Psoas muscle (tissue), 8 donors: ENCODE data around the gene RAD51B. TPM values are rescaled to one million over a fixed set of nuclear protein-coding genes. Genes with fewer than 3 reads are reported as not detected.

Experiments
- ATAC-seq, 4 donors: fragments of 200-7000 bp; cut with Tn5 transposase; one replicate each; pipeline ENCODE4 v1.9.1; 2020; ENCODE audit warnings: moderate library complexity in 3 of 4, mild to moderate bottlenecking in 2 of 4
- DNase-seq, 2 donors: peaks; one replicate each; pipeline ENCODE4 v3.0.0-alpha.2; 2020
- H3K27ac ChIP-seq: fragments of 200-600 bp; one replicate; pipeline ENCODE4 v1.8.0; 2022
- H3K27me3 ChIP-seq, 3 donors: fragments of 200-600 bp in 1 of 3; one replicate each; pipeline versions ENCODE4 v1.6.1 to v1.8.0; 2013 to 2022; ENCODE audit warnings: low read length in 2 of 3, mild to moderate bottlenecking in 2 of 3, moderate library complexity in 1 of 3; ENCODE audit not compliant: insufficient read depth in 3 of 3
- H3K36me3 ChIP-seq, 2 donors: fragments of 200-600 bp in 1 of 2; one replicate each; pipeline versions ENCODE4 v1.6.1 to v1.8.0; 2013 to 2022; ENCODE audit warnings: low read depth in 1 of 2, mild to moderate bottlenecking in 1 of 2, moderate library complexity in 1 of 2; ENCODE audit not compliant: insufficient read depth in 1 of 2
- H3K4me1 ChIP-seq: fragments of 200-600 bp; one replicate; pipeline ENCODE4 v1.8.0; 2022
- H3K4me3 ChIP-seq: fragments of 200-600 bp; one replicate; pipeline ENCODE4 v1.8.0; 2022; ENCODE audit warnings: mild to moderate bottlenecking
- H3K9me3 ChIP-seq: fragments of 200-600 bp; one replicate; pipeline ENCODE4 v1.8.0; 2022
- CTCF ChIP-seq: fragments of 200-600 bp; IDR thresholded peaks from one replicate; pipeline ENCODE4 v1.8.0; 2022; ENCODE audit warnings: antibody characterized with exemption
- WGBS, 3 donors: extraction: QIAGEN DNeasy Blood & Tissue Kit; methylation state at CpG; one replicate each; pipeline versions ENCODE4 v1.1.6 to v1.1.7; 2013; 5-methylcytosine and 5-hydroxymethylcytosine counted together
- intact Hi-C, 2 donors: fragments of 100-400 bp; cut with DNase I; formaldehyde crosslinking; loops; one replicate each; pipeline versions ENCODE4 v1.11.0 to v1.14.2; 2022
- polyA plus RNA-seq, 3 donors: library from polyadenylated mRNA; stranded (reverse); fragments of 200-250 nt; gene quantifications; one replicate each; pipeline ENCODE4 v1.2.3, GENCODE V29; 2013
- total RNA-seq, 4 donors: library from RNA; stranded (reverse); fragmentation: NEBNext Ultra II Directional in 2 of 4; extraction: Animal tissue kit (Norgen Biotek cat#: 25700) in 2 of 4; gene quantifications; one replicate each; pipeline versions ENCODE4 v1.2.1 to v1.2.4, GENCODE V29; 2021 to 2023
- donor health status: healthy with polysubstance abuse.
- donor health status: DM: no; HTN: no; CAD: no; lungs with moderate emphysema.
- donor health status: Bipolar disorder and iron deficiency.
- donor health status: healthy.
- donor health status: DM: yes; HTN: yes; CAD: no.
- donor health status: DM: no; HTN: no; CAD: no.
- donor health status: DM: no; HTN: no; CAD: no.
- donor health status: DM: yes; HTN: yes; CAD: no.

Gene RAD51B
- total and polyA plus RNA-seq, 7 donors, result 0.60 to 7.2 (median 2.2) TPM

- Histone ChIP-seq H3K36me3 (no peaks in the 10 kb centered on the region), H3K4me3 (no peak overlapping the region), H3K27me3 (no peaks in the 10 kb centered on the region), H3K27ac (no peak overlapping the region), H3K4me1 (no peaks in the 10 kb centered on the region), H3K9me3 (no peaks in the 10 kb centered on the region)
- TF ChIP-seq CTCF, result no peak
- WGBS, 3 donors, result 71 to 83% (median 71%) methylated on average over 7 of the region's 7 CpGs
- DNase-seq, result no peak
- intact Hi-C loops, result no loop called here
- ATAC-seq, result no peak
These were observed 666.6 kb downstream of the RAD51B start for GRCh38 chr14:68486033-68486732.

GRCh38 chr14:68486809-68487208, 667.2 kb downstream of the RAD51B start:
- H3K27ac ChIP-seq, result no peak overlapping the region
- no peak for TF ChIP-seq CTCF
- ATAC-seq (no peak), DNase-seq (no peak)
- H3K27me3 ChIP-seq, result no peaks in the 10 kb centered on the region
- no peaks in the 10 kb centered on the region for H3K36me3 ChIP-seq
- intact Hi-C loops, result no loop called here
- 89 to 97% (median 96%) methylated on average over 6 of the region's 6 CpGs for WGBS, 3 donors
- H3K4me3 ChIP-seq, result no peak overlapping the region
- H3K4me1 ChIP-seq, result no peaks in the 10 kb centered on the region
- no peaks in the 10 kb centered on the region for H3K9me3 ChIP-seq

- H3K4me3 ChIP-seq, result no peak overlapping the region
- no peaks in the 10 kb centered on the region for H3K4me1 ChIP-seq
- WGBS, 3 donors, result 90 to 92% (median 91%) methylated on average over 3 of the region's 3 CpGs
- no peaks in the 10 kb centered on the region for H3K36me3 ChIP-seq
- H3K27me3 ChIP-seq, result no peaks in the 10 kb centered on the region
- no peak overlapping the region for H3K27ac ChIP-seq
- ATAC-seq (no peak), DNase-seq (no peak)
- TF ChIP-seq CTCF, result no peak
- intact Hi-C loops, result no loop called here
- no peaks in the 10 kb centered on the region for H3K9me3 ChIP-seq
These were observed 668.4 kb downstream of the RAD51B start for GRCh38 chr14:68487805-68488590.

GRCh38 chr14:68491793-68492192, 672.2 kb downstream of the RAD51B start:
- Histone ChIP-seq H3K27me3 (no peaks in the 10 kb centered on the region), H3K27ac (no peak overlapping the region), H3K9me3 (no peaks in the 10 kb centered on the region), H3K4me3 (no peak overlapping the region), H3K4me1 (no peaks in the 10 kb centered on the region), H3K36me3 (no peaks in the 10 kb centered on the region)
- DNase-seq (no peak), ATAC-seq (no peak)
- intact Hi-C loops, result no loop called here
- no peak for TF ChIP-seq CTCF
- 88 to 97% (median 90%) methylated on average over 6 of the region's 6 CpGs for WGBS, 3 donors
